Measurements from ENCODE around the gene CPN1. TPM values are rescaled to one million over a fixed set of nuclear protein-coding genes. Genes with fewer than 3 reads are reported as not detected.

CPN1 gene
- total and polyA plus RNA-seq, 10 donors = not detected

DNA sequence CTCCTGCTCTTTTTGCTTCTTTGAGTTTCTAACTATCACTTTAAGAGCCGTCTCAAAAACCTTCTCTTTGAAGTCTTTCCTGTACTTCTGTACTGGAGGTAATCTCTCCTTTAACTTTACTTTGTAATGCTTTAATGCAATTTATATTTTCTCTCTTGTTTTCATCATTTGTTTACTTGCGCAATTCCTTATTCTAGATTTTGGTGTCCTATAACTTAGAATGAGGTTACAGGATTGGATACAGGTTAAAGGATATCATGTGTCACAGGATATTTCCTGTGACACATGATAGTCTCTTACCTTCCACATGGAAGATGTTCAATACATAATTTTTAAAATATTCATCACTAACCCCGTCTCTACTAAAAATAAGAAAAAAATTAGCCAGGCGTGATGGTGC lies 42.4 kb upstream of the CPN1 start:
- intact Hi-C loops (cut with DNase I; ENCODE audit: low total_unique reads) = no loop called here
- H3K27ac ChIP-seq = no peak overlapping the region
- H3K4me1 ChIP-seq = no peaks in the 10 kb centered on the region
- no peaks in the 10 kb centered on the region for H3K9me3 ChIP-seq
- no peaks in the 10 kb centered on the region for H3K36me3 ChIP-seq
- TF ChIP-seq, protein P1, sequence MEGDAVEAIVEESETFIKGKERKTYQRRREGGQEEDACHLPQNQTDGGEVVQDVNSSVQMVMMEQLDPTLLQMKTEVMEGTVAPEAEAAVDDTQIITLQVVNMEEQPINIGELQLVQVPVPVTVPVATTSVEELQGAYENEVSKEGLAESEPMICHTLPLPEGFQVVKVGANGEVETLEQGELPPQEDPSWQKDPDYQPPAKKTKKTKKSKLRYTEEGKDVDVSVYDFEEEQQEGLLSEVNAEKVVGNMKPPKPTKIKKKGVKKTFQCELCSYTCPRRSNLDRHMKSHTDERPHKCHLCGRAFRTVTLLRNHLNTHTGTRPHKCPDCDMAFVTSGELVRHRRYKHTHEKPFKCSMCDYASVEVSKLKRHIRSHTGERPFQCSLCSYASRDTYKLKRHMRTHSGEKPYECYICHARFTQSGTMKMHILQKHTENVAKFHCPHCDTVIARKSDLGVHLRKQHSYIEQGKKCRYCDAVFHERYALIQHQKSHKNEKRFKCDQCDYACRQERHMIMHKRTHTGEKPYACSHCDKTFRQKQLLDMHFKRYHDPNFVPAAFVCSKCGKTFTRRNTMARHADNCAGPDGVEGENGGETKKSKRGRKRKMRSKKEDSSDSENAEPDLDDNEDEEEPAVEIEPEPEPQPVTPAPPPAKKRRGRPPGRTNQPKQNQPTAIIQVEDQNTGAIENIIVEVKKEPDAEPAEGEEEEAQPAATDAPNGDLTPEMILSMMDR (IDR thresholded peaks at IDR 0.05 in 8 of 11, conservative IDR thresholded peaks at IDR 0.05 in 3 of 11) = no peak
- no peak for TF ChIP-seq POLR2A (IDR thresholded peaks at IDR 0.05)
- no peak for TF ChIP-seq POLR2AphosphoS5 (IDR thresholded peaks at IDR 0.05)
- whole genome bisulfite sequencing, 5 donors = 87 to 92% (median 91%) methylated on average over 4 of the region's 4 CpGs
- peaks cover 0 to 19% (median 0%) of the 10 kb centered on the region in 7 donors for H3K27me3 ChIP-seq (replicated peaks in 1 of 7)
- no peak overlapping the region for H3K4me3 ChIP-seq
- no peak for DNase-seq

DNA sequence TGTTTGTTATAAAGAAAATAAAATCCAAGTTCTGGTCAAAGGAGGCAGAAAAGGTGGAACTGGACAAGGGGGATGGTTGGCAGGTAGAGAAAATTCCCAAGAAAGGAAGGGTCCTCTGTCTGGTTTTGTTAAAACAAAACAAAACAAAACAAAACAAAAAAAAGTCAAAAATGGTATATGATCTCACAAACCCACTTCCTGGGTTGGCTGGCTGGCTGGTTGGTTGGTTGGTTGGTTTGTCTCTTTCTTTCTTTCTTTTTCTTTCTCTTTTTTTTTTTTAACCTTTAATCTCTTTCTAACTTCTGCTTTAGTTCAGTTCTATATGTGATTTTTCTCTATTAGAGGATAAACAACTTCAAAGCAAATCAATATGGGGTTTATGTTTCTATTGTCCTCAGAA lies 41.1 kb upstream of the CPN1 start:
- DNase-seq = no peak
- TF ChIP-seq, protein P1 (IDR thresholded peaks at IDR 0.05 in 8 of 11, conservative IDR thresholded peaks at IDR 0.05 in 3 of 11) = no peak
- TF ChIP-seq POLR2AphosphoS5 (IDR thresholded peaks at IDR 0.05) (no peak), POLR2A (IDR thresholded peaks at IDR 0.05) (no peak)
- no peak overlapping the region for H3K4me3 ChIP-seq
- no peaks in the 10 kb centered on the region for H3K4me1 ChIP-seq
- no peaks in the 10 kb centered on the region for H3K36me3 ChIP-seq
- intact Hi-C loops (cut with DNase I; ENCODE audit: low total_unique reads) = no loop called here
- H3K27ac ChIP-seq = no peak overlapping the region
- H3K27me3 ChIP-seq (replicated peaks in 1 of 7) = peaks cover 0 to 7% (median 0%) of the 10 kb centered on the region in 7 donors
- H3K9me3 ChIP-seq = no peaks in the 10 kb centered on the region

DNA sequence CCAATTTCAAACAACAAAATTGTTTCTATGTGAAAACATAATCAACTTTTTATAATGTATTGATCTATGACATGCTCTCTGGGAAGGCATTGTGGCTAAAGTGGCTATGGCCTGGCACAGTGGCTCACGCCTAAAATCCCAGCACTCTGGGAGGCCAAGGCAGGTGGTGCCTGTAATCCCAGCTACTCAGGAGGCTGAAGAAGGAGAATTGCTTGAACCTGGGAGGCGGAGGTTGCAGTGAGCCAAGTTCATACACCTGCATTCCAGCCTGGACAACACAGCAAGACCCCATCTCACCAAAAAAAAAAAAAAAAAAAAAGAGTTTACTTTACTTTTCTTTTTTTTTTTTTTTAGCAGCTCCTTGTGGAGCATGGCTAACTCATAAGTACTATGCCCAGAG lies 38.9 kb upstream of the CPN1 start:
- intact Hi-C loops (cut with DNase I; ENCODE audit: low total_unique reads) = no loop called here
- WGBS, 5 donors = 88 to 100% (median 94%) methylated on average over 2 of the region's 2 CpGs

DNA sequence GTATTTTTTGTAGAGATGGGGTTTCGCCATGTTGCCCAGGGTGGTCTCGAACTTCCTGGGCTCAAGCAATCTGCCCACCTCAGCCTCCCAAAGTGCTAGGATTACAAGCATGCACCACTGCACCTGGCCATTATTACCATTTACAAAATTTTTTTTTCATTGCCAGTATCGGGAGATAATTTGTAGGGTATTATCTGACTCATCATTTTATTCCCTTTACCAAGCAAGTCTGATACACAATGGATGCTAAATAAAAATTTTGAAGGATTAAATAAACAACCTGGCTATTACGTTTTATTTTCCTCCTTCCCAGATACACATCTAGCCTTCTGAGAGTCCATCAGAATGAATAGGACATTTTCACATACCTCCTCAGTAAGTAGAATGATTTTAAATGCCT lies 38.1 kb upstream of the CPN1 start:
- TF ChIP-seq POLR2A (IDR thresholded peaks at IDR 0.05) (no peak), POLR2AphosphoS5 (IDR thresholded peaks at IDR 0.05) (no peak)
- TF ChIP-seq, protein P1 (IDR thresholded peaks at IDR 0.05 in 8 of 11, conservative IDR thresholded peaks at IDR 0.05 in 3 of 11) = no peak

More for the DNA sequence above, 38.9 kb upstream of the CPN1 start:
- Histone ChIP-seq H3K4me1 (no peaks in the 10 kb centered on the region), H3K27me3 (replicated peaks in 1 of 7) (peaks cover 0 to 24% (median 9%) of the 10 kb centered on the region in 7 donors), H3K9me3 (no peaks in the 10 kb centered on the region), H3K27ac (no peak overlapping the region), H3K4me3 (no peak overlapping the region), H3K36me3 (no peaks in the 10 kb centered on the region)
- TF ChIP-seq, protein P1 (IDR thresholded peaks at IDR 0.05 in 8 of 11, conservative IDR thresholded peaks at IDR 0.05 in 3 of 11) = no peak
- TF ChIP-seq POLR2A (IDR thresholded peaks at IDR 0.05) = no peak
- no peak for TF ChIP-seq POLR2AphosphoS5 (IDR thresholded peaks at IDR 0.05)
- DNase-seq = no peak

More for the DNA sequence above, 38.1 kb upstream of the CPN1 start:
- Histone ChIP-seq H3K27ac (no peak overlapping the region), H3K36me3 (no peaks in the 10 kb centered on the region), H3K4me1 (peaks cover 0 to 5% (median 0%) of the 10 kb centered on the region in 6 donors), H3K9me3 (no peaks in the 10 kb centered on the region), H3K27me3 (replicated peaks in 1 of 7) (peaks cover 0 to 32% (median 17%) of the 10 kb centered on the region in 7 donors), H3K4me3 (no peak overlapping the region)
- 90 to 94% (median 93%) methylated on average over 4 of the region's 4 CpGs for WGBS, 5 donors
- intact Hi-C loops (cut with DNase I; ENCODE audit: low total_unique reads) = no loop called here
- DNase-seq = no peak
